ENCODE measurements around the gene VGF.

The VGF gene

GRCh38 chr7:101186844-101187428, 21.6 kb upstream of the VGF start:
- no peaks in the 10 kb centered on the region for H3K9me3 ChIP-seq (ENCODE audit: insufficient read depth, low read length)
- no peaks in the 10 kb centered on the region for H3K79me2 ChIP-seq (ENCODE audit: low read length)
- no peak overlapping the region for H3K27ac ChIP-seq (ENCODE audit: low read length)
- no peaks in the 10 kb centered on the region for H4K20me1 ChIP-seq (ENCODE audit: insufficient read depth, low read length)
- peak overlapping the region; percentile 74; the same call in 1 of the 2 replicates for H2AFZ ChIP-seq (ENCODE audit: low read depth, low read length)
- H3K36me3 ChIP-seq (replicated peaks; ENCODE audit: low read depth, low read length), result no peaks in the 10 kb centered on the region
- TF ChIP-seq EZH2phosphoT487 (IDR thresholded peaks at IDR 0.05; ENCODE audit: low read depth) (no peak), CTCF (IDR thresholded peaks at IDR 0.05; ENCODE audit: low read depth, low read length) (no peak)
- peak overlapping the region; percentile 44 for H3K4me2 ChIP-seq (ENCODE audit: low read length)
- no peak overlapping the region for H3K9ac ChIP-seq (ENCODE audit: low read length)
- H3K27me3 ChIP-seq (ENCODE audit: low read depth, low read length), result no peaks in the 10 kb centered on the region
- H3K4me3 ChIP-seq (ENCODE audit: low read length), result no peak overlapping the region
- peaks cover 12% of the 10 kb centered on the region for H3K4me1 ChIP-seq (ENCODE audit: low read length)

- Histone ChIP-seq H3K4me1 (ENCODE audit: low read length) (peaks cover 12% of the 10 kb centered on the region), H3K27ac (ENCODE audit: low read length) (no peak overlapping the region), H3K36me3 (replicated peaks; ENCODE audit: low read depth, low read length) (no peaks in the 10 kb centered on the region), H3K4me3 (ENCODE audit: low read length) (no peak overlapping the region), H3K4me2 (ENCODE audit: low read length) (no peak overlapping the region), H3K27me3 (ENCODE audit: low read depth, low read length) (no peaks in the 10 kb centered on the region), H4K20me1 (ENCODE audit: insufficient read depth, low read length) (no peaks in the 10 kb centered on the region), H3K9ac (ENCODE audit: low read length) (no peak overlapping the region), H3K79me2 (ENCODE audit: low read length) (no peaks in the 10 kb centered on the region), H3K9me3 (ENCODE audit: insufficient read depth, low read length) (no peaks in the 10 kb centered on the region), H2AFZ (ENCODE audit: low read depth, low read length) (no peak overlapping the region)
- TF ChIP-seq CTCF (IDR thresholded peaks at IDR 0.05; ENCODE audit: low read depth, low read length) (no peak), EZH2phosphoT487 (IDR thresholded peaks at IDR 0.05; ENCODE audit: low read depth) (no peak)
Measured at GRCh38 chr7:101186194-101186593, 20.8 kb upstream of the VGF start.

- Histone ChIP-seq H2AFZ (ENCODE audit: low read depth, low read length) (no peak overlapping the region), H3K4me1 (ENCODE audit: low read length) (peaks cover 12% of the 10 kb centered on the region), H3K27ac (ENCODE audit: low read length) (no peak overlapping the region), H3K4me2 (ENCODE audit: low read length) (no peak overlapping the region), H3K4me3 (ENCODE audit: low read length) (no peak overlapping the region), H3K27me3 (ENCODE audit: low read depth, low read length) (no peaks in the 10 kb centered on the region), H3K9ac (ENCODE audit: low read length) (no peak overlapping the region), H3K9me3 (ENCODE audit: insufficient read depth, low read length) (no peaks in the 10 kb centered on the region), H3K36me3 (replicated peaks; ENCODE audit: low read depth, low read length) (no peaks in the 10 kb centered on the region), H4K20me1 (ENCODE audit: insufficient read depth, low read length) (no peaks in the 10 kb centered on the region), H3K79me2 (ENCODE audit: low read length) (no peaks in the 10 kb centered on the region)
- TF ChIP-seq CTCF (IDR thresholded peaks at IDR 0.05; ENCODE audit: low read depth, low read length) (no peak), EZH2phosphoT487 (IDR thresholded peaks at IDR 0.05; ENCODE audit: low read depth) (no peak)
Measured at GRCh38 chr7:101185258-101185839, 20.0 kb upstream of the VGF start.

GRCh38 chr7:101180130-101180755, 14.9 kb upstream of the VGF start, which contains the start of gene NAT16:
NAT16 (minus strand) TSS chr7:101180293; CDS start chr7:101174807, 5,486 bp downstream.
- Histone ChIP-seq H3K9ac (ENCODE audit: low read length) (no peak within 1 kb of the TSS), H3K4me3 (ENCODE audit: low read length) (no peak within 1 kb of the TSS), H3K79me2 (ENCODE audit: low read length) (no peaks in the 10 kb centered on the region), H2AFZ (ENCODE audit: low read depth, low read length) (no peak within 1 kb of the TSS), H3K9me3 (ENCODE audit: insufficient read depth, low read length) (no peaks in the 10 kb centered on the region), H3K36me3 (replicated peaks; ENCODE audit: low read depth, low read length) (no peaks in the 10 kb centered on the region), H3K4me2 (ENCODE audit: low read length) (no peak within 1 kb of the TSS), H4K20me1 (ENCODE audit: insufficient read depth, low read length) (no peaks in the 10 kb centered on the region), H3K27me3 (ENCODE audit: low read depth, low read length) (peaks cover 3% of the 10 kb centered on the region; the same call in 1 of the 2 replicates), H3K4me1 (ENCODE audit: low read length) (peaks cover 7% of the 10 kb centered on the region), H3K27ac (ENCODE audit: low read length) (no peak within 1 kb of the TSS)
- TF ChIP-seq CTCF (IDR thresholded peaks at IDR 0.05; ENCODE audit: low read depth, low read length) (no peak), EZH2phosphoT487 (IDR thresholded peaks at IDR 0.05; ENCODE audit: low read depth) (no peak)
